Omental fat pad (tissue), 4 donors: ENCODE measurements around the gene CRYZL1. TPM values are rescaled to one million over a fixed set of nuclear protein-coding genes. Genes with fewer than 3 reads are reported as not detected.

ENCODE experiments used
- ATAC-seq: fragments of 150-250 bp; one replicate; pipeline ENCODE4 v1.9.1; 2016; ENCODE audit warnings: mild to moderate bottlenecking, moderate library complexity; ENCODE audit not compliant: low FRiP score
- DNase-seq: peaks from one replicate; pipeline ENCODE4 v3.0.0-alpha.2; 2019; ENCODE audit warnings: low spot score
- total RNA-seq, 4 donors: library from RNA; depleted of rRNA; stranded (reverse); fragments of >200 nt; gene quantifications; one replicate each; pipeline ENCODE4 v1.1.0, GENCODE V29; 2016
- TF ChIP-seq, protein P1 (sequence below), 3 donors: fragments of 450-650 bp; IDR thresholded peaks; one replicate each; pipeline ENCODE4 v1.5.1; 2016 to 2017; ENCODE audit warnings: antibody characterized with exemption in 3 of 3, mild to moderate bottlenecking in 3 of 3, moderate library complexity in 2 of 3

Gene CRYZL1
- total RNA-seq, 4 donors from 2014 or later: 24.1 to 57.8 (median 28.3) TPM

GRCh38 chr21:33541756-33542639, 99.5 kb downstream of the CRYZL1 start, which contains the start of gene GART:
TSS of gene GART (minus strand) at chr21:33542117. CDS start at chr21:33539315, 2,802 bp downstream.
- TF ChIP-seq, protein P1, sequence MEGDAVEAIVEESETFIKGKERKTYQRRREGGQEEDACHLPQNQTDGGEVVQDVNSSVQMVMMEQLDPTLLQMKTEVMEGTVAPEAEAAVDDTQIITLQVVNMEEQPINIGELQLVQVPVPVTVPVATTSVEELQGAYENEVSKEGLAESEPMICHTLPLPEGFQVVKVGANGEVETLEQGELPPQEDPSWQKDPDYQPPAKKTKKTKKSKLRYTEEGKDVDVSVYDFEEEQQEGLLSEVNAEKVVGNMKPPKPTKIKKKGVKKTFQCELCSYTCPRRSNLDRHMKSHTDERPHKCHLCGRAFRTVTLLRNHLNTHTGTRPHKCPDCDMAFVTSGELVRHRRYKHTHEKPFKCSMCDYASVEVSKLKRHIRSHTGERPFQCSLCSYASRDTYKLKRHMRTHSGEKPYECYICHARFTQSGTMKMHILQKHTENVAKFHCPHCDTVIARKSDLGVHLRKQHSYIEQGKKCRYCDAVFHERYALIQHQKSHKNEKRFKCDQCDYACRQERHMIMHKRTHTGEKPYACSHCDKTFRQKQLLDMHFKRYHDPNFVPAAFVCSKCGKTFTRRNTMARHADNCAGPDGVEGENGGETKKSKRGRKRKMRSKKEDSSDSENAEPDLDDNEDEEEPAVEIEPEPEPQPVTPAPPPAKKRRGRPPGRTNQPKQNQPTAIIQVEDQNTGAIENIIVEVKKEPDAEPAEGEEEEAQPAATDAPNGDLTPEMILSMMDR (IDR thresholded peaks at IDR 0.05): no peak
- DNase-seq: peak; percentile 54
- peak; percentile 82 for ATAC-seq

GRCh38 chr21:33541105-33541711, 100.3 kb downstream of the CRYZL1 start:
- TF ChIP-seq, protein P1 (IDR thresholded peaks at IDR 0.05): no peak
- DNase-seq: no peak
- no peak for ATAC-seq

DNA sequence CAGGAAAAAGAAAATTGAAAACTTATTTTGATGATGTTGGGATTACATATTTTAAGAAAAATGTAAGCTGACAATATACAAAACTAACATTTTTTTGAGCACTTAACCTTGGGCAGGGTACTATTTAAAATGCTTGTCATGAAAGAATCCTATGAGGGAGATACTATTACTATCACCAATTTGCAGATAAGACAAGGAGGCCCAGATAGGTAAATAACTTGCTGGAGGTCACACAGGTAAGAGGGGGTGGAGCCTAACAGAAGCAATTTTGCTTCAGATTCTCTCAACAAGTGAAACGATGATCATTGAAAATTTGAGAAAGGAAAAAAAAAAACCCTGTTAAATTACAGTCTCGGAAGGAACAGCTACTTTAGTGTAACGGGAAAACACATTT, 100.8 kb downstream of the CRYZL1 start:
- TF ChIP-seq, protein P1 (IDR thresholded peaks at IDR 0.05): no peak
- DNase-seq (no peak), ATAC-seq (no peak)

- peak; percentile 55 for ATAC-seq
- DNase-seq: no peak
- TF ChIP-seq, protein P1 (IDR thresholded peaks at IDR 0.05): no peak
Measured at GRCh38 chr21:33539616-33540015, 101.9 kb downstream of the CRYZL1 start.

Other genes starting within 250 kb of the CRYZL1 start
- gene IFNGR2, start 238.3 kb downstream of the CRYZL1 start, total RNA-seq: 100 to 1,000 TPM in 1 of 4 donors, 10 to 100 TPM in 3; 69.5 to 121 (median 82.4) TPM
- 10 to 100 TPM; 53.8 to 83.5 (median 57.0) TPM for gene TMEM50B, start 161.8 kb downstream of the CRYZL1 start, total RNA-seq
- gene DNAJC28, start 150.0 kb downstream of the CRYZL1 start, total RNA-seq: 1 to 10 TPM; 1.0 to 2.0 (median 1.3) TPM
- 100 to 1,000 TPM; 102 to 208 (median 127) TPM for gene GART, start 99.6 kb downstream of the CRYZL1 start, total RNA-seq
- 100 to 1,000 TPM; 244 to 508 (median 432) TPM for gene SON, start 98.7 kb downstream of the CRYZL1 start, total RNA-seq
- 10 to 100 TPM in 2 of 4 donors, 1 to 10 TPM in 2; 5.0 to 15.3 (median 9.0) TPM for gene DONSON, start 53.1 kb downstream of the CRYZL1 start, total RNA-seq
- 100 to 1,000 TPM in 3 of 4 donors, 10 to 100 TPM in 1; 71.4 to 248 (median 151) TPM for gene ITSN1, start 760 bp upstream of the CRYZL1 start, total RNA-seq